Peyer's patch (tissue), 4 donors: ENCODE results near the gene ITIH5. TPM values are rescaled to one million over a fixed set of nuclear protein-coding genes. Genes with fewer than 3 reads are reported as not detected.
A peak's percentile ranks its signal among the peaks of the same experiment; 100 is the strongest.

Experiments
- DNase-seq, 3 donors: peaks; one replicate each; pipeline ENCODE4 v3.0.0-alpha.2; 2017 to 2019
- H3K27ac ChIP-seq, 4 donors: fragments of 200-600 bp; sonication (generic); one replicate each; pipeline ENCODE4 v1.5.1; 2016 to 2019
- H3K27me3 ChIP-seq, 2 donors: fragments of 200-600 bp; sonication (generic); one replicate each; pipeline ENCODE4 v1.5.1; 2019
- H3K36me3 ChIP-seq, 3 donors: fragments of 200-600 bp; sonication (generic); one replicate each; pipeline ENCODE4 v1.5.1; 2016 to 2019
- H3K4me1 ChIP-seq, 4 donors: fragments of 200-600 bp; sonication (generic); one replicate each; pipeline ENCODE4 v1.5.1; 2016 to 2019
- H3K4me3 ChIP-seq, 4 donors: fragments of 200-600 bp; sonication (generic); 1 replicate in 3 of 4; 2 replicates in 1 of 4; pipeline ENCODE4 v1.5.1; 2016 to 2019; ENCODE audit warnings: mild to moderate bottlenecking in 1 of 4
- H3K9me3 ChIP-seq, 4 donors: fragments of 200-600 bp; sonication (generic); one replicate each; pipeline ENCODE4 v1.5.1; 2016 to 2019; ENCODE audit warnings: mild to moderate bottlenecking in 1 of 4
- CTCF ChIP-seq, 6 experiments: fragments of 450-650 bp in 4 of 6; fragments of 200-600 bp in 2 of 6; sonication (generic) in 1 of 6; IDR thresholded peaks; one replicate each; pipeline ENCODE4 v1.5.1; 2017 to 2019; ENCODE audit warnings: antibody characterized with exemption in 6 of 6, mild to moderate bottlenecking in 3 of 6, moderate library complexity in 1 of 6
- POLR2A ChIP-seq, 2 donors: fragments of 450-650 bp; IDR thresholded peaks; one replicate each; pipeline ENCODE4 v1.5.1; 2017; ENCODE audit warnings: antibody characterized with exemption in 2 of 2, mild to moderate bottlenecking in 2 of 2, moderate library complexity in 2 of 2
- total RNA-seq, 4 donors: library from RNA; depleted of rRNA; stranded (reverse); fragments of >200 nt; gene quantifications; one replicate each; pipeline ENCODE4 v1.1.0, GENCODE V29; 2016

The ITIH5 gene
- total RNA-seq, 4 donors from 2014 or later, result 1.9 to 29.7 (median 4.9) TPM

- Histone ChIP-seq H3K27me3 (no peaks in the 10 kb centered on the region), H3K9me3 (no peaks in the 10 kb centered on the region), H3K27ac (peak overlapping the region in 1 of 4 donors; percentile 33), H3K36me3 (no peaks in the 10 kb centered on the region), H3K4me3 (no peak overlapping the region), H3K4me1 (peaks cover 0 to 8% (median 0%) of the 10 kb centered on the region in 4 donors)
- TF ChIP-seq POLR2A (IDR thresholded peaks at IDR 0.05) (no peak), CTCF (IDR thresholded peaks at IDR 0.05) (no peak)
- DNase-seq, result no peak
These were observed 121.5 kb downstream of the ITIH5 start for GRCh38 chr10:7545261-7545660.

- TF ChIP-seq POLR2A (IDR thresholded peaks at IDR 0.05), result no peak
- no peak for TF ChIP-seq CTCF (IDR thresholded peaks at IDR 0.05)
- Histone ChIP-seq H3K36me3 (no peaks in the 10 kb centered on the region), H3K9me3 (no peaks in the 10 kb centered on the region), H3K4me3 (no peak overlapping the region), H3K4me1 (peaks cover 0 to 8% (median 0%) of the 10 kb centered on the region in 4 donors), H3K27me3 (no peaks in the 10 kb centered on the region), H3K27ac (peak overlapping the region in 1 of 4 donors; percentile 33)
- no peak for DNase-seq
These were observed 122.6 kb downstream of the ITIH5 start for GRCh38 chr10:7544203-7544602.

DNA sequence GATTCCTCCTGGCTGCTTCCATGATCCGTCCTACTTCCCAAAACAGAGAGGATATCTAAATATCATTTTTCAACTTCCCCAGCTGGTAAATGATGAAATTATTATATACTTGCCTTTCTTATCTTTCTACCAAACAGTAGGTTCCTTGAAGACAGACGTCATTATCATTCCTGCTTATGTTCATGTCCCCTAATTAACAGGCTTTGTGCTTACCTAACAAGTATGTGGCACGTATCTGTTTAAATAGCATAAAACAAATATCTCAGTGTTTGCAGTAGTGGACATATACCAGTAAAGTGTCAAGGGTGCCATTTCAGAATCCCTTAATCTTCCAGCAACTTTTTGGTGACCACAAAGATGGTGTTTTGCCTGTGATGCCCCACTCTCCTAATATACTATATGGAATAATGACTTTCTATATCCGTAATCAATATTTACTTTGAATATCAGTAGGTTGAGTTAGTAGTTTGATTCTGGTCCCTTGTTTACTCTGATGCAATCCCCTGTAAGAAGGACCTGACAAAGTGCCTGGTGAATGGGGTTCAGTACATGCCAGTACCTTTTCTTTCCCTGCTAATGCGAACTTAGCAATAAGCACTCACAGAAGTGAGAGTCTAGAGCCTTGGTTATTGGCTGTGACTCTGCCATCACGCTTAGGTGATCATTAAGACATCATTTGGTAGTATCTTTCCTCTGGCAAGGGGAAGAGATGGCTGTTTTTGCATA lies 124.4 kb downstream of the ITIH5 start:
- Histone ChIP-seq H3K27me3 (no peaks in the 10 kb centered on the region), H3K9me3 (no peaks in the 10 kb centered on the region), H3K4me3 (no peak overlapping the region), H3K4me1 (peaks cover 0 to 8% (median 0%) of the 10 kb centered on the region in 4 donors), H3K27ac (peak overlapping the region; percentile 18 to 84 (median 44)), H3K36me3 (no peaks in the 10 kb centered on the region)
- TF ChIP-seq CTCF (IDR thresholded peaks at IDR 0.05) (no peak), POLR2A (IDR thresholded peaks at IDR 0.05) (no peak)
- DNase-seq, result no peak

DNA sequence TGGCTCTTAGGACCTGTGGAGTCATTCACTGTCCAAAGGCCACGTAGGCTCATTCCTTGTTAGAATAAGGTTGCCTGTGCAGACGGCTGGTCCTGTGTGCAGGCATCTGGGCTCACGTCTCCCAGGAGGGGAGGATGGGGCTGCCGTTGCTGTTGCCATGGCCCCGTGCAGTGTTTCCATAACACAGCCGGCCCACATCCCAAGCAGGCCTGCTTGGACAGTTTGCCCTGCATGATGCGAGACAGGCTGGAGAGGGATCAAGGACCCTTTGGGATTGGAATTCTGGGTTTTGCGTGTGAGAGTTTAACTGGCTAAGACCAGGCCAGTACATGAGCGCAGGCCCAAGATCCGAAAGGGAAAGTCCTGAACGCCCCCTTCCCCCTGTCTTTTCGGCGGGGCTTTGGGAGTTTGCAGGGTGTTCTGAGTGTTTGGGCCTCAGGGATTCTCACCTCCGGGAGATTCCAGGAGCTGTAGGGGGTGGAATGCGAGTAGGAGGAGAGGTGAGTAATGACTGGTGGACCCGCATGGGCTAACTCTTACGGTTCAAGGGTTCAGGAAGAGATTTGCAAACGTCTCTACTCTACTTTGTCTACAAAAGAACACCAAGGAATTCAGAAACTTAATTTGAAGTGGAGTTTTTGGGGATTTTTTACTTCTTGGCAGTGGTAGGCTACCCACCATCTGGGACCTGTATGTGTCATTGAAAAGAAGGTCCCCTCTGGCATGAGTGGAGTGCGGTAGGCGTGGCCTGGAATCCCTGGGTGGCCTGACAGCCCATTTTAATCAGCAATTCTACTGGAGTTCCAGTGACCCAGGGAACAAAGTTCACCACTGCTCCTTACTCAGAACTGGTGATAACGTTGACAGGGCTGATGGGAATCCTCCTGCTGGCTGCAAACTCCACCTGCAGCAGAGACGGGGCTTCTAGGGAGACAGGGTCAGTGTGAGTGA lies 125.4 kb downstream of the ITIH5 start:
- TF ChIP-seq POLR2A (IDR thresholded peaks at IDR 0.05), result no peak
- TF ChIP-seq CTCF (IDR thresholded peaks at IDR 0.05), result no peak
- H3K27me3 ChIP-seq, result no peaks in the 10 kb centered on the region
- no peaks in the 10 kb centered on the region for H3K9me3 ChIP-seq
- peaks cover 0 to 8% (median 0%) of the 10 kb centered on the region in 4 donors for H3K4me1 ChIP-seq
- no peak overlapping the region for H3K4me3 ChIP-seq
- peak overlapping the region; percentile 18 to 84 (median 44) for H3K27ac ChIP-seq
- DNase-seq, result peak in 1 of 3 donors; percentile 18
- no peaks in the 10 kb centered on the region for H3K36me3 ChIP-seq

- TF ChIP-seq CTCF (IDR thresholded peaks at IDR 0.05), result no peak
- no peak for TF ChIP-seq POLR2A (IDR thresholded peaks at IDR 0.05)
- Histone ChIP-seq H3K4me3 (no peak overlapping the region), H3K27me3 (no peaks in the 10 kb centered on the region), H3K4me1 (peaks cover 0 to 8% (median 0%) of the 10 kb centered on the region in 4 donors), H3K9me3 (no peaks in the 10 kb centered on the region), H3K36me3 (no peaks in the 10 kb centered on the region), H3K27ac (no peak overlapping the region)
- DNase-seq, result no peak
These were observed 127.7 kb downstream of the ITIH5 start for GRCh38 chr10:7538970-7539654.
